Hepatocyte (in vitro differentiated cells): ENCODE measurements around the gene STEAP3. TPM values are rescaled to one million over a fixed set of nuclear protein-coding genes. Genes with fewer than 3 reads are reported as not detected.

Source experiments
- DNase-seq: peaks from one replicate; pipeline ENCODE4 v3.0.0-alpha.2; 2016; ENCODE audit warnings: low spot score
- H2AFZ ChIP-seq: fragments of 200-600 bp; sonication (generic); 2 replicates; pipeline ENCODE4 v1.6.0; 2016; ENCODE audit warnings: antibody characterized with exemption, mild to moderate bottlenecking
- H3K27ac ChIP-seq: fragments of 200-600 bp; sonication (generic); 2 replicates; pipeline ENCODE4 v1.5.1; 2016; ENCODE audit warnings: mild to moderate bottlenecking
- H3K27me3 ChIP-seq: fragments of 200-600 bp; sonication (generic); 2 replicates; pipeline ENCODE4 v1.6.1; 2016
- H3K36me3 ChIP-seq: fragments of 200-600 bp; sonication (generic); replicated peaks from 2 replicates; pipeline ENCODE4 v1.5.1; 2016; ENCODE audit warnings: low read depth; ENCODE audit not compliant: insufficient read depth
- H3K4me1 ChIP-seq: fragments of 200-600 bp; sonication (generic); 2 replicates; pipeline ENCODE4 v1.5.1; 2016; ENCODE audit warnings: mild to moderate bottlenecking, moderate library complexity; ENCODE audit not compliant: insufficient read depth
- H3K4me2 ChIP-seq: fragments of 200-600 bp; sonication (generic); 2 replicates; pipeline ENCODE4 v1.6.0; 2016
- H3K4me3 ChIP-seq: fragments of 200-600 bp; sonication (generic); 2 replicates; pipeline ENCODE4 v1.5.1; 2016; ENCODE audit warnings: mild to moderate bottlenecking
- H3K79me2 ChIP-seq: fragments of 200-600 bp; sonication (generic); 2 replicates; pipeline ENCODE4 v1.6.0; 2017; ENCODE audit warnings: mild to moderate bottlenecking
- H3K9me2 ChIP-seq: fragments of 200-600 bp; sonication (generic); replicated peaks from 2 replicates; pipeline ENCODE4 v1.6.0; 2017; ENCODE audit warnings: mild to moderate bottlenecking; ENCODE audit not compliant: insufficient read depth
- H3K9me3 ChIP-seq: fragments of 200-600 bp; sonication (generic); 2 replicates; pipeline ENCODE4 v1.5.1; 2016; ENCODE audit warnings: low read depth, mild to moderate bottlenecking
- H4K20me1 ChIP-seq: fragments of 200-600 bp; sonication (generic); 2 replicates; pipeline ENCODE4 v1.6.0; 2016; ENCODE audit warnings: mild to moderate bottlenecking; ENCODE audit not compliant: insufficient read depth, poor library complexity, severe bottlenecking
- CTCF ChIP-seq: fragments of 200-600 bp; sonication (generic); IDR thresholded peaks from 2 replicates; pipeline ENCODE4 v1.5.1; 2016; ENCODE audit warnings: antibody characterized with exemption, mild to moderate bottlenecking; ENCODE audit not compliant: poor library complexity
- EZH2 ChIP-seq: fragments of 200-600 bp; sonication (generic); IDR thresholded peaks from 2 replicates; pipeline ENCODE4 v1.6.1; 2016; ENCODE audit warnings: antibody characterized with exemption, mild to moderate bottlenecking, borderline replicate concordance
- EZH2phosphoT487 ChIP-seq: fragments of 200-600 bp; sonication (generic); IDR thresholded peaks from one replicate; pipeline ENCODE4 v1.6.1; 2018; ENCODE audit warnings: antibody characterized with exemption, mild to moderate bottlenecking, low read depth, moderate library complexity; ENCODE audit not compliant: unreplicated experiment, severe bottlenecking
- WGBS: methylation state at CpG from one replicate; pipeline ENCODE4 v1.1.6; 2016; ENCODE audit warnings: low lambda C conversion rate; ENCODE audit errors: missing lambda C conversion rate; 5-methylcytosine and 5-hydroxymethylcytosine counted together
- polyA plus RNA-seq: library from polyadenylated mRNA; unstranded; fragments of >200 nt; fragmentation: Nextera tagmentation; extraction: Ambion mirVana; gene quantifications from 2 replicates; pipeline ENCODE4 v1.2.1, GENCODE V29; 2016
- total RNA-seq: library from RNA; depleted of rRNA; stranded (reverse); fragments of >200 nt; gene quantifications from 2 replicates; pipeline ENCODE4 v1.2.3, GENCODE V29; 2014

STEAP3 gene
- total and polyA plus RNA-seq, 2 experiments from 2014 or later: 11.2 to 12.0 TPM

GRCh38 chr2:119175517-119175916 lies 48.1 kb upstream of the STEAP3 start:
- H3K27me3 ChIP-seq: no peaks in the 10 kb centered on the region
- H3K4me3 ChIP-seq: no peak overlapping the region
- no peaks in the 10 kb centered on the region for H3K9me2 ChIP-seq
- WGBS: 88% methylated on average over 10 of the region's 10 CpGs
- no peak overlapping the region for H3K4me2 ChIP-seq
- no peak overlapping the region for H2AFZ ChIP-seq
- DNase-seq: no peak
- H4K20me1 ChIP-seq: no peaks in the 10 kb centered on the region
- no peak overlapping the region for H3K27ac ChIP-seq
- TF ChIP-seq EZH2phosphoT487 (no peak), EZH2 (no peak), CTCF (no peak)
- no peaks in the 10 kb centered on the region for H3K9me3 ChIP-seq
- no peaks in the 10 kb centered on the region for H3K36me3 ChIP-seq
- H3K4me1 ChIP-seq: no peaks in the 10 kb centered on the region
- H3K79me2 ChIP-seq: no peaks in the 10 kb centered on the region

DNA sequence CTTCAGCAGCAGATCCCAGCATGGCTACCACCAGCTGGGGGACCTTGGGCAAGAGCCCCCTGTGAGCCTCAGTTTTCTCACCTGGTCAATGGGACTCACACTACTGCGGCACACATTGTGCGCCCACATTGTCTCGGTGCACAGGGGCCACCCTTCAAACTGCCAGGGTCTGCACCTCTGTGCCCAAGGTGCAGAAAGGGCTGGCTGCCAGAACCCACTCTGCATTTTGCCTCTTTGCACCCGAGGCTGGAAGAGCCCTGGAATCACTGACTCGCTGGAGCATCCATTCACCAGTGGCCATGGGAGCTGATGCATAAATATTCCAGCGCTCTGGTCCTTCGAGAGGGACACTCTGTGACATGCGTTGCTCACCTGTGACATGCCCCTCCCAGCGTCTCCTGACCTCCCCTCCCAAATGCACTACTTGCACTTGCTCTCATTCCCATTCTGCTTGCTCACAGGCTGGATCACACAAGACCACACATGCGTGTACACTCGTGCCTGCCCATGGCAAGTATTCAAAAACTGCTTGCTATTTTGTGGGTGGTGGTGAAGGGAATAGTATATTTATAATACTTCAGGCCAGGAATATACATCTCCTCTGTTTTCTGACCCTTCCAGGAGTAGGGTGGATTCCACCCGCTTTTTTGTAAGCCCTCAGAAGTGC lies 46.3 kb upstream of the STEAP3 start:
- DNase-seq: no peak

GRCh38 chr2:119177838-119178190 lies 45.8 kb upstream of the STEAP3 start:
- 78% methylated on average over 4 of the region's 4 CpGs for WGBS
- Histone ChIP-seq H3K36me3 (no peaks in the 10 kb centered on the region), H4K20me1 (no peaks in the 10 kb centered on the region), H3K79me2 (no peaks in the 10 kb centered on the region), H3K9me3 (no peaks in the 10 kb centered on the region), H3K9me2 (no peaks in the 10 kb centered on the region), H3K27ac (no peak overlapping the region), H3K4me3 (no peak overlapping the region), H3K4me2 (no peak overlapping the region), H3K27me3 (no peaks in the 10 kb centered on the region), H2AFZ (no peak overlapping the region), H3K4me1 (no peaks in the 10 kb centered on the region)
- no peak for DNase-seq
- no peak for TF ChIP-seq CTCF
- TF ChIP-seq EZH2phosphoT487: no peak
- no peak for TF ChIP-seq EZH2

More for the DNA sequence above, 46.3 kb upstream of the STEAP3 start:
- no peak overlapping the region for H2AFZ ChIP-seq
- no peaks in the 10 kb centered on the region for H4K20me1 ChIP-seq
- TF ChIP-seq EZH2phosphoT487 (no peak), CTCF (no peak), EZH2 (no peak)
- no peaks in the 10 kb centered on the region for H3K9me2 ChIP-seq
- WGBS: 85% methylated on average over 12 of the region's 12 CpGs
- H3K4me1 ChIP-seq: no peaks in the 10 kb centered on the region
- H3K9me3 ChIP-seq: no peaks in the 10 kb centered on the region
- no peaks in the 10 kb centered on the region for H3K27me3 ChIP-seq
- no peak overlapping the region for H3K4me2 ChIP-seq
- H3K79me2 ChIP-seq: no peaks in the 10 kb centered on the region
- H3K4me3 ChIP-seq: no peak overlapping the region
- no peaks in the 10 kb centered on the region for H3K36me3 ChIP-seq
- no peak overlapping the region for H3K27ac ChIP-seq
